Peyer's patch (tissue), 4 donors: ENCODE data around the gene FAIM2.

ENCODE experiments used
- POLR2A ChIP-seq, 2 donors: fragments of 450-650 bp; IDR thresholded peaks; one replicate each; pipeline ENCODE4 v1.5.1; 2017; ENCODE audit warnings: antibody characterized with exemption in 2 of 2, mild to moderate bottlenecking in 2 of 2, moderate library complexity in 2 of 2
- TF ChIP-seq, protein P1 (sequence below), 6 experiments: fragments of 450-650 bp in 4 of 6; fragments of 200-600 bp in 2 of 6; sonication (generic) in 1 of 6; IDR thresholded peaks; one replicate each; pipeline ENCODE4 v1.5.1; 2017 to 2019; ENCODE audit warnings: antibody characterized with exemption in 6 of 6, mild to moderate bottlenecking in 3 of 6, moderate library complexity in 1 of 6

DNA sequence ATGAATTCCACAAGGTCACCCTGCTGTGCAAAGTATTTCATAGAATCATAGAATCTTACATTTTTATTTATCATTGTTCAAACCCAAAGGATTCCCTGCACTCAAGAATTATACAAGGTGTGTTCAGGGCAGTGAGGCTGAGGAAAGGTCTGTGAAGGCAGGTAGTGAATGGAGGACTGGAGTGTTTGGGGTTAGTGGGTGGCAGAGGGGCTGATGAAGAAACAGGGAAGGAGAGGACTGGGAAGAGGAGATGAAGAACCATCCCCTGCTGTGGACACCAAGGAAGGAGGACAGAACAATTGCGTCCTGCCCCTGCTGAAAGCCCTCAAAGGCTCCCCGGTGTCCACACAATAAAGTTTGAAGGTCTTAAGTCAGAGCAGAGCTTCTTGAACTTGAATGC is 50.0 kb downstream of the FAIM2 start:
- TF ChIP-seq, protein P1, sequence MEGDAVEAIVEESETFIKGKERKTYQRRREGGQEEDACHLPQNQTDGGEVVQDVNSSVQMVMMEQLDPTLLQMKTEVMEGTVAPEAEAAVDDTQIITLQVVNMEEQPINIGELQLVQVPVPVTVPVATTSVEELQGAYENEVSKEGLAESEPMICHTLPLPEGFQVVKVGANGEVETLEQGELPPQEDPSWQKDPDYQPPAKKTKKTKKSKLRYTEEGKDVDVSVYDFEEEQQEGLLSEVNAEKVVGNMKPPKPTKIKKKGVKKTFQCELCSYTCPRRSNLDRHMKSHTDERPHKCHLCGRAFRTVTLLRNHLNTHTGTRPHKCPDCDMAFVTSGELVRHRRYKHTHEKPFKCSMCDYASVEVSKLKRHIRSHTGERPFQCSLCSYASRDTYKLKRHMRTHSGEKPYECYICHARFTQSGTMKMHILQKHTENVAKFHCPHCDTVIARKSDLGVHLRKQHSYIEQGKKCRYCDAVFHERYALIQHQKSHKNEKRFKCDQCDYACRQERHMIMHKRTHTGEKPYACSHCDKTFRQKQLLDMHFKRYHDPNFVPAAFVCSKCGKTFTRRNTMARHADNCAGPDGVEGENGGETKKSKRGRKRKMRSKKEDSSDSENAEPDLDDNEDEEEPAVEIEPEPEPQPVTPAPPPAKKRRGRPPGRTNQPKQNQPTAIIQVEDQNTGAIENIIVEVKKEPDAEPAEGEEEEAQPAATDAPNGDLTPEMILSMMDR (IDR thresholded peaks at IDR 0.05) = no peak
- no peak for TF ChIP-seq POLR2A (IDR thresholded peaks at IDR 0.05)
